ENCODE results near the gene ATP5PD.

ATP5PD gene

DNA sequence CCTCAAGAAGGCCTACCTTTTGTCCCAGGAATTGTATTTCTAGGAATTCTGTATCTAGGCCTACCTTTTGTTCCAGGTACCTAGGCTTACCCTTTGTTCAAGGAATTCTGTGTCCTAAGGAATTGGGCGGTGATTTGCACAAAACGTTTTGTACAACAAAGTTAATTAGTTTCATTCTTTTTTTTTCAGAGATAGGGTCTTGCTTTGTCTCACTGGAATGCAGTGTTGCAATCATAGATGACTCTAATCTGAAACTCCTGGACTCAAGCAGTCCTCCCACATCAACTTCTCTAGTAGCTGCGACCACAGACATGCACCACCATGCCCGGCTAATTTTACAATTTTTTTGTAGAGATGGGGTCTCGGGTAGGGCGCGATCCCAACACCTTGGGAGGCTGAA lies 52.3 kb downstream of the ATP5PD start:
- DNase-seq (ENCODE audit: low read depth) = no peak

DNA sequence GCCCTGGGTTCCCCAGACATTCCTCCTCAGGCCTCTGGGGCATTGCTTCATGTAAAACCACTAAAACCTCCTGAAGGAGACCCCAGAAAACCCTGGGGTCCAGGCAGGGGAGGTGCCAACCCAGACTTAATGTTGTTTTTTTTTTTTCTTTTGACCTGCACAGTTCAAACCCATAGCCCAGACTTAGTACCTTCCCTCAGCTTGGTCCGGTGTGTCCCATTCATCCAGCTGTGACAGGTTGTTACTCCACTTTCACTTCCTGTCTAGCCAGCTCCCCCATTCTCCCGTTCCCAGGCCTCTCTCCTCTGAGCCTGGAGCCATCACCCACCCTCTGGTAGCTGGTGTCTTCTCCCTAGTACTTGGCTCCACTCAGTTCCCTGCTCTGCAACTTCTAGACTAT lies 54.5 kb downstream of the ATP5PD start:
- DNase-seq (ENCODE audit: low read depth) = no peak

DNA sequence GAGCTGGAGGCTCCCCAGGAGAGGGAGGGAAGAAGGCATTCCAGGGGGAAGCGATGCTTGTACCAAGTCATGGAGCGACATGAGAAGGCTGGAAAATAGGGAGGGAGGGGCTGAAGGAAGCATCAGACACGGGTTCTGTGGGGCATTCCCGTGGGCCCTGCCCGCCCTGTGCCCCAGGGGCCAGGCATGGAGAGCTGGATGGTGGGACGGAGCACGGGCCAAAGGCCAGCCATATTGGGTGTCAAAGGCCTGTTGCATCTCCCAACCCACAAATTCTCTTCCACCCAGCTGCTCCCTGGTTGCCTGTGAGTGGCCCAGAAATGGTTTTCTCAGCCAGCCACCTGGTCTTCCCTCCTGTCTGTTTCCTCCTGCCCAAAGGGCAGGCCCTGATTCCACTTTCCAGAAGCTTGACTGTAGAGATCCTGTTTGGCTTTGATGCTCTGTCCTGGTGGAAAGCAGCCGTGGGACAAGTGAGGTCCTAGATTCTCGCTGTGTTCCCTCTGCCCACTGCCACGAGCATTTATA lies 56.1 kb downstream of the ATP5PD start:
- DNase-seq (ENCODE audit: low read depth) = no peak

Data from HS-27A (cell line).